Measurements from ENCODE around the gene HNRNPUL1.

GRCh38 chr19:41323023-41323422 is 58.9 kb downstream of the HNRNPUL1 start:
- no peak for TF ChIP-seq CTCF (IDR thresholded peaks at IDR 0.05 in 2 of 3, conservative IDR thresholded peaks at IDR 0.05 in 1 of 3; ENCODE audit: control insufficient read depth in 2 of 3, extremely low read depth in 1 of 3, insufficient read depth in 1 of 3, low read depth in 3 of 3, low read length in 3 of 3)
- TF ChIP-seq MXI1 (IDR thresholded peaks at IDR 0.05; ENCODE audit: low read depth, low read length), result no peak
- TF ChIP-seq POLR2A (IDR thresholded peaks at IDR 0.05; ENCODE audit: low read depth, low read length), result no peak; the same call in 1 of the 2 replicates
